ENCODE measurements around the gene ALDH1L1. TPM values are rescaled to one million over a fixed set of nuclear protein-coding genes. Genes with fewer than 3 reads are reported as not detected.

The ALDH1L1 gene
- total RNA-seq, 1 experiment from 2014 or later: not detected

DNA sequence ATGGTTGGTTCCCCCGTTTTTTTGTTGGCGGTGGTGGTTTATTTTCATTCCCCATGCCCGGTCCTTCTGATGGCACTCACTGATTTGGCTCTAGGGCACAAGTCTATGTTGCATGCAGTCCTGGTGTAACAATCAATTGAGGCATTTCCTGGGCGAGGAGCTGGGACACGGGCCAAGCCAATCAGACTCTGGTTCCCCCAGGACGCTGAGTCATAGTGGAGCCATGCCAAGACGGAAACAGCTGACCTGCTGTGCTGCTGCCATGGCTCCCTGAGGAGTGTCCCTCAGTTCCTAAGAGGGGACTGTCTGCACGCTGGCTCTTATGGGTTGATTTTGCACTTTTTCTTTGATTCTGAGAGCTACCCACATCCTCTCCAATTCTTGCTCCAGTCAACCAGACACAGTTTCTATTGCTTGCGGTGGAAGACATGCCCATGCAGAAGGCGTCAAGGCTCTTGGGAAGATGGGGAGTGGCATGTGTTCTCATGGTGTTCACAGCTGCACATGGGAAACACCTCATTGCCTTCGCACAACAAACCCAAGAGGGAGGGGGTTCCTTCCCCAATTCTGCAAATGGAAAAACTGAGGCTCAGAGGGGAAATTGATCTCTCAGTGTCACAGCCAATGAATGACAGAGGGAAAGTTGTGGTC is 28.3 kb upstream of the ALDH1L1 start:
- no peaks in the 10 kb centered on the region for H3K27me3 ChIP-seq (ENCODE audit: low read length)
- CTCF ChIA-PET: no interaction called here
- ATAC-seq (peak; percentile 61), DNase-seq (peak; percentile 84)
- no peaks in the 10 kb centered on the region for H3K9me2 ChIP-seq (replicated peaks; ENCODE audit: low read length)
- H3K36me3 ChIP-seq (ENCODE audit: low read depth, low read length): no peaks in the 10 kb centered on the region
- H2AFZ ChIP-seq (ENCODE audit: low read length): peak overlapping the region; percentile 63; the same call in 1 of the 2 replicates
- no peaks in the 10 kb centered on the region for H4K20me1 ChIP-seq (ENCODE audit: low read length)
- intact Hi-C loops (cut with micrococcal nuclease): no loop called here
- H3K4me1 ChIP-seq (ENCODE audit: insufficient read depth, low read length): peaks cover 12% of the 10 kb centered on the region; the same call in 1 of the 2 replicates
- no peak overlapping the region for H3K4me3 ChIP-seq (ENCODE audit: low read length)
- no TSS peak for BruUV-seq (replicated peaks)
- no peaks in the 10 kb centered on the region for H3F3A ChIP-seq (ENCODE audit: low read length, unreplicated experiment)
- H3K9me3 ChIP-seq (ENCODE audit: low read length): no peaks in the 10 kb centered on the region
- no peak overlapping the region for H3K4me2 ChIP-seq (ENCODE audit: low read length)
- TF ChIP-seq EZH2 (IDR thresholded peaks at IDR 0.05; ENCODE audit: low read length, unreplicated experiment) (no peak), EZH2phosphoT487 (IDR thresholded peaks at IDR 0.05; ENCODE audit: borderline replicate concordance, low read length) (no peak)
- no peak overlapping the region for H3K27ac ChIP-seq (ENCODE audit: low read length)
- H3K79me2 ChIP-seq (ENCODE audit: low read length): no peaks in the 10 kb centered on the region
- H3K9ac ChIP-seq (ENCODE audit: low read length): no peak overlapping the region
- POLR2A ChIA-PET (ENCODE audit: unreplicated experiment): no interaction called here

DNA sequence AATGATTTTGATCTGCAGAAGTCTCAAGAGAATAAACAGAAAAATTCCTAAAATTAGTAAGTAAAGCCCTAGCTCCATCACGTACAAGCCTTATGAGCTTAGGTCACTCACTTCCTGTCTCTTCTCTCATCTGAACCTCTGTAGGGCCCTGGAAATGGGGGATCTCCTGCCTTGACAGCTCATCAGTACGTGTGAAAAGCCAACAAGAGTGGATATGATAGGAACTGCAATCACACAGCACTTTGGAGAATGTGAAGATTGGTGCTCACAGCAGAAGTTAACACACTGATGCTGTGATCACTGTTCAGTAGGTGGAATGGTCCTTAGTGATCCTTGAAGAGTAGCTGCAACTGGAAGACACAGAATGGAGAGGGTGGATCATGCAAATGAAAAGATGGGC is 27.8 kb upstream of the ALDH1L1 start:
- no peak overlapping the region for H3K4me2 ChIP-seq (ENCODE audit: low read length)
- no peak for ATAC-seq
- no peaks in the 10 kb centered on the region for H3K27me3 ChIP-seq (ENCODE audit: low read length)
- peaks cover 12% of the 10 kb centered on the region; the same call in 1 of the 2 replicates for H3K4me1 ChIP-seq (ENCODE audit: insufficient read depth, low read length)
- CTCF ChIA-PET: no interaction called here
- TF ChIP-seq, protein P1, sequence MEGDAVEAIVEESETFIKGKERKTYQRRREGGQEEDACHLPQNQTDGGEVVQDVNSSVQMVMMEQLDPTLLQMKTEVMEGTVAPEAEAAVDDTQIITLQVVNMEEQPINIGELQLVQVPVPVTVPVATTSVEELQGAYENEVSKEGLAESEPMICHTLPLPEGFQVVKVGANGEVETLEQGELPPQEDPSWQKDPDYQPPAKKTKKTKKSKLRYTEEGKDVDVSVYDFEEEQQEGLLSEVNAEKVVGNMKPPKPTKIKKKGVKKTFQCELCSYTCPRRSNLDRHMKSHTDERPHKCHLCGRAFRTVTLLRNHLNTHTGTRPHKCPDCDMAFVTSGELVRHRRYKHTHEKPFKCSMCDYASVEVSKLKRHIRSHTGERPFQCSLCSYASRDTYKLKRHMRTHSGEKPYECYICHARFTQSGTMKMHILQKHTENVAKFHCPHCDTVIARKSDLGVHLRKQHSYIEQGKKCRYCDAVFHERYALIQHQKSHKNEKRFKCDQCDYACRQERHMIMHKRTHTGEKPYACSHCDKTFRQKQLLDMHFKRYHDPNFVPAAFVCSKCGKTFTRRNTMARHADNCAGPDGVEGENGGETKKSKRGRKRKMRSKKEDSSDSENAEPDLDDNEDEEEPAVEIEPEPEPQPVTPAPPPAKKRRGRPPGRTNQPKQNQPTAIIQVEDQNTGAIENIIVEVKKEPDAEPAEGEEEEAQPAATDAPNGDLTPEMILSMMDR (conservative IDR thresholded peaks at IDR 0.05; ENCODE audit: low read depth, low read length): no peak
- TF ChIP-seq EZH2 (IDR thresholded peaks at IDR 0.05; ENCODE audit: low read length, unreplicated experiment) (no peak), EZH2phosphoT487 (IDR thresholded peaks at IDR 0.05; ENCODE audit: borderline replicate concordance, low read length) (no peak)
- peak overlapping the region; percentile 63; the same call in 1 of the 2 replicates for H2AFZ ChIP-seq (ENCODE audit: low read length)
- no peaks in the 10 kb centered on the region for H3K9me3 ChIP-seq (ENCODE audit: low read length)
- DNase-seq: no peak
- H3K27ac ChIP-seq (ENCODE audit: low read length): no peak overlapping the region
- no peaks in the 10 kb centered on the region for H3K79me2 ChIP-seq (ENCODE audit: low read length)
- no peaks in the 10 kb centered on the region for H3F3A ChIP-seq (ENCODE audit: low read length, unreplicated experiment)
- H4K20me1 ChIP-seq (ENCODE audit: low read length): no peaks in the 10 kb centered on the region
- H3K4me3 ChIP-seq (ENCODE audit: low read length): no peak overlapping the region
- POLR2A ChIA-PET (ENCODE audit: unreplicated experiment): no interaction called here
- H3K9ac ChIP-seq (ENCODE audit: low read length): no peak overlapping the region
- H3K36me3 ChIP-seq (ENCODE audit: low read depth, low read length): no peaks in the 10 kb centered on the region
- no peaks in the 10 kb centered on the region for H3K9me2 ChIP-seq (replicated peaks; ENCODE audit: low read length)
- intact Hi-C loops (cut with micrococcal nuclease): no loop called here
- BruUV-seq (replicated peaks): no TSS peak

DNA sequence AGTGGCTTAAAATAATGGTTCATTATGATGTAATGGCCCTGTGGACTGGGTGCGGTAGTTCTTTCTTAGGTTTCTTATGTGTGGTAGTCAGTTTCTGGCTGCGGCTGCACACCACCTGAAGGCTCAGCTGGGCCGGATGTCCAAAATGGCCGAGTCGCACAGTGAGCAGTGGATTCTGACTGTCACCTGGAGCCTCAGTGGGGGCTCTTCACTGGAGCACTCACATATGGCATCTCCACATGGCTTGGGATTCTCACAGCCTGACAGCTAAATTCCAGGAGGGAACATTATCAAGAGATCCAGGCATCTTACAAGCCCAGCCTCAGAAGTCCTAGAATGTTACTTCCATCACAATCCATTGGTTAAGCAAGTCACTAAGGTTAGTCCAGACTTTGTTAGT is 26.8 kb upstream of the ALDH1L1 start:
- Histone ChIP-seq H3F3A (ENCODE audit: low read length, unreplicated experiment) (no peaks in the 10 kb centered on the region), H3K4me2 (ENCODE audit: low read length) (no peak overlapping the region), H3K9me2 (replicated peaks; ENCODE audit: low read length) (no peaks in the 10 kb centered on the region), H2AFZ (ENCODE audit: low read length) (no peak overlapping the region), H3K79me2 (ENCODE audit: low read length) (no peaks in the 10 kb centered on the region), H3K27me3 (ENCODE audit: low read length) (no peaks in the 10 kb centered on the region), H3K27ac (ENCODE audit: low read length) (no peak overlapping the region), H4K20me1 (ENCODE audit: low read length) (no peaks in the 10 kb centered on the region), H3K9ac (ENCODE audit: low read length) (no peak overlapping the region), H3K4me3 (ENCODE audit: low read length) (no peak overlapping the region), H3K9me3 (ENCODE audit: low read length) (no peaks in the 10 kb centered on the region), H3K4me1 (ENCODE audit: insufficient read depth, low read length) (peaks cover 8% of the 10 kb centered on the region; the same call in 1 of the 2 replicates), H3K36me3 (ENCODE audit: low read depth, low read length) (no peaks in the 10 kb centered on the region)
- no TSS peak for BruUV-seq (replicated peaks)
- ChIA-PET POLR2A (ENCODE audit: unreplicated experiment) (no interaction called here), CTCF (no interaction called here)
- intact Hi-C loops (cut with micrococcal nuclease): no loop called here
- TF ChIP-seq, protein P1 (conservative IDR thresholded peaks at IDR 0.05; ENCODE audit: low read depth, low read length): no peak
- no peak for TF ChIP-seq EZH2 (IDR thresholded peaks at IDR 0.05; ENCODE audit: low read length, unreplicated experiment)
- no peak for ATAC-seq
- DNase-seq: no peak

Measured in PC-3 (cell line).